ENCODE results near the gene KLK13.

The KLK13 gene

DNA sequence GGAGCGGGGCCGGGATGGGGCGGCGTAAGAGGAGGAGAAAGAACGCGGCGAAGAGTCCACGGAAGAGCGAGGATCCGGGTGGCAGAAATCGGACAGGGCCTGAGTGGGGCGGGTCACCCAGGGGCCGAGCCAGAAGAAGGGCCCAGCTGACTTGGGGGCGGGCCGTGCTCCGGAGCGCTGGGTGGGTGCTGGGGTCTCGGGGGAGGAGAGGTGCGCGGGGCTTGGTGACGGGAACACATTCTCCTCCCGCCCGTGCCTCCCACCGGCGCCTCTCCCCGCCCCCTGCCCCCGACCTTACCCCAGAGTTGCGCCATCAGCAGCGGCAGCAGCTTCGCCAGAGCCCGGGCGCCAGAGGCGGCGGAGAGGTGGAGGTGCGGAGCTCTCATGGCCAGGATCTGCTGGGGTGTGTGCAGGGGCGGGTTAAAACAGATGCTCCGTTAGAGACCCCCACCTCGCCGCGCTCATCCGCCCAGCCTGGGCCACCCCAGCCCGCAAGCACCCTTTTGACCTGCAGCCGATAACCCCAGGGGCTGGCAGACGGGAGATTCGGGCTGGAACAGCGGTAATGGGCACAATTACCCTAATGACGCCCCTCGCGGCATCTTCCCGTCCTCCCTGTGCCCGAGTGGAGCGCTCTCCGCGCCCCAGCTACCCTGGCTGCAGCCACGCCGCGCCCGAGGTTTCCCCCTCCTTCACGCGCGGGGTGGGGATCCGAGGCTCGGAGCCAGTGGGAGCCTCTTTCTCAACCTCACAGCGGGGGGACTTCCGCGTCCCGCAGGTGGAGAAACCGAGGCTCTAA is 45.9 kb downstream of the KLK13 start:
- DNase-seq = no peak

DNA sequence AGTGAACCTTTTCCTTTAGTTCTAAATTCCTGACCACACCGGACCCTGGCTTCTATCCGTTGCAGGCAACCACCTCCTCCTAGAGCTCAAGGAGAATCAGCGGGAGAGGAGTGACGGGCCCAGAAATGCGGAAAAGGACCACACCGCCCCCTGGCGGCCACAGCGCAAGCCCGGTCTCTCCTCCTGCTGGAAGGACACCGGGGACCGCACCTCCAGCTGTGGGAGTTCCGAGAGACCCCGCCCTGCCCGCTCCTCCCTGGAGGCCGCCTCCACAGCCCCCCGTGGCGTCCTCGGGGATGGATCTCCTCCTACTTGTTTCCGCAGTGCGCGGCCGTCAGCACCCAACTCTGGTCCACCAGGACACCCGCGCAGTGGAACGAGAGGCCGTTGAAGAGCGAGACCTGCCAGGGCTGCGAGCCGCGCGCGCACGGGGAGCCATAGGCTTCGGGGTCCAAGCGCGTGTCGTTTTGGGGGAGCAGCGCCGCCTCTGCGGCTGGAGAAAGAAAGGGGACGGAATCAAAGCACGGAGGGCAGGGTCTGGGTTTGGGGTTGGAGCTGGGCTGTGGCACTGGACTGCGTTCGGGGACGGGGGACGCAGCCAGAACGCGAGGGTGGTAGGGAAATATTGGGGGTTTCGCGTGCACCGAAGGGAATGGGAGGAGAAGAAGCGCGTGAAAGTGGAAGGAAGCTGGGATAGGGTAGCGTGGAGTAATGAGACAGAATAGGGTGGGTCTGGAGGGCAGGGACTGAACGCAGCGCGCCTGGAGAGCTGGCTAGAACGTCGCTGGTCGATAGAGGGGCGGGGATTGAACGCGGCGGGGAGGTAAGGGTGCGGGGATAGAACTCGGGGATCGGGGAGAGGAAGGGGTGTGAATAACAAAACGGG is 47.9 kb downstream of the KLK13 start:
- DNase-seq = peak; percentile 62

DNA sequence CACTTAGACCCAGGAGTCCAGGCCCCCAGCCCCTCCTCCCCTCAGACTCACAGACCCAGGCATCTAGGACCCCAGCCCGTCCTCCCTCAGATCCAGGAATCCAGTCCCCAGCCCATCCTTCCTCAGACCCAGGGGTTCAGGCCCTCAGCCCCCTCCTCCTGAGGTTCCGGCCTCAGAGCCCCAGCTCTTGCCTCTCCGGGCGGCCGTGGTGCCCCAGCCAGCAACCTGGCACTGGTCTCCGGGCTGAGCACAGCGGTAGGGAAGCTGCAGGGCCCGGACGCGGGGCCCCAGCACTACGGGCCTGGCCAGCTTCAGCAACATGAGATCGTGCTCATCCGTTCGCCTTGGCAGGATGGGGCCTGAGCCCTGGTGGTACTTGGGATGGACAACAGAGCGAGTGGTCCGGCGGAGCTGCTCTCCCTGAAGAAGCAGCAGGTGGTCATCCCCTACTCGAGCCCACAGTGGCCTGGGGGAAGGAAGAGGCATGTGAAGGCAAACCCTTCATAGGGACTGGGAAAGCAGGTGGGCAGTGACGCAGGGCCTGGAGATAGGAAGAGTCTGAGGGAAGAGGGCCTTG is 49.1 kb downstream of the KLK13 start:
- no peak for DNase-seq

DNA sequence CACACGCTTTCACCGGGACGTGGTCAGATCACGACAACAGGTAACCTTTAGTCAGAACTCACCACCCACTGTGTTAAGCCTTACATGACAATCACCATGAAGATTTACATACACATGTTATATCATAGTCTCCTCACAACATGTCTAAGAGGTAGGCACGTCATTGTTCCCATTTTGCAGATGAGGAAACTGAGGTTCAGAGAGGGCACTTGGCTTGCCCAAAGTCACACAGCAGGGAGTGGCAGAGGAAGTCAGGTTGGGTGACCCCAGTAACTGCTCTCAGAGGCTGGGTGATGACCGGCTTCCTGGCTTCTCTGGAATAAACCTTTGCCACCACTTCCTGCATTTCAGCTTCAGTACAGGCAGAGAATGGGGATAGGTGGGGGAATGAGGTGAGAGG is 50.6 kb downstream of the KLK13 start:
- no peak for DNase-seq

DNA sequence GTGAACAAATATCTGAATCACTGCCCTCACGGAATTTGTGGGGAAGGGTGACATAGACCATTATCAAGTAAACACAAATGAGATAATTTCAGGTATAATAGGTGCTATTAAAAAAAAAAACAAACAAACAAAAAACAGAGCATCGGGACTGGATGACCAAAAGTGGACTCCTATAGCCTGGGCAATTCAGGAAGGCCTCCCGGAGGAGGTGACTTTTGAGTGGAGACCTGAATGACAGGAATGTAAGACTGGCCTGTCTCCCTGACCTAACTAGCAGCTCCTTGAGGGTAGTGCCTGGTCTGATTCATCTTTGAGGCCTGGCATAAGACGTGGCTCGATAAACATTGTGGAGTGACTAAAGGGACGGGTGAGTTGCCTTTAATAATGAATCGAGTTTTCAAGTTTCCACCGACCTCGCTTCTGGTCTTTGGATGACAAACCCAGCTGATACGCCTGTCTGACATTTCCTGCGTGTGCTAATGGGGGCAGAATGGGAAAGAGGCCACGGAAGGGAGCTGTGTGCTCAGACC is 52.2 kb downstream of the KLK13 start:
- DNase-seq = no peak

DNA sequence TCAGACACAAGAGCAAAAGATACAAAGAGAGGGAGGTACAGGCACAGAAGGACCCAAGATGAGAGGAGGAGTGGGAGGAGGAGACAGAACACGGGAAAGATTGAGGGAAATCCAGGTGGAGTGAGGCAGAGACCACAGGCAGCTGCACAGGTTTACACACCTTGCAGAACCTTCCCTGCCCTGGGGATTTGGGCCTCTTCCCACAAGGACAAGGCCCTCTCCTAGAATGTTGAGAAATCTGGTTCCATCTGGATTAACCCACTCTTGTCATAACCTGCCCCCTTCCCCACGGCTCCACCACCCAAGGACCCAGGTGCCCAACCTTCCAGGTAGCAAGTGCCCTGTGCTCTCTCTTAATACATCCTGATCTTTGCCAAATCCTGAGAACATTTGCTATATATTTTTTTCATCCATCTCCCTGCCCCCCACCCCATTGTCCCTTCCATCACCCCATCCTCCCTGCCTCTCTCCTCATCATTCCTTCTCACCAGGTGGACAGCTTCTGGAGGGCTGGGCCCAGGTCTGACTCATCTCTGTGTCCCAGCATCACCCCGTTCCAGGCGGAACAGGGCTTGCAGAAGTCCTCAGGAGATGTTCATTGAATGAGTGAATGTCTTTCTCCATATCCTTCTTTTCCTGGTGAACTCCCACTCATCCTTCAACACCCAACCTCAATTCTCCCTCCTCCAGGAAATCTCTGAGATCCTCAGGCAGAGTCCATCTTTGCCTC is 54.7 kb downstream of the KLK13 start:
- no peak for DNase-seq

DNA sequence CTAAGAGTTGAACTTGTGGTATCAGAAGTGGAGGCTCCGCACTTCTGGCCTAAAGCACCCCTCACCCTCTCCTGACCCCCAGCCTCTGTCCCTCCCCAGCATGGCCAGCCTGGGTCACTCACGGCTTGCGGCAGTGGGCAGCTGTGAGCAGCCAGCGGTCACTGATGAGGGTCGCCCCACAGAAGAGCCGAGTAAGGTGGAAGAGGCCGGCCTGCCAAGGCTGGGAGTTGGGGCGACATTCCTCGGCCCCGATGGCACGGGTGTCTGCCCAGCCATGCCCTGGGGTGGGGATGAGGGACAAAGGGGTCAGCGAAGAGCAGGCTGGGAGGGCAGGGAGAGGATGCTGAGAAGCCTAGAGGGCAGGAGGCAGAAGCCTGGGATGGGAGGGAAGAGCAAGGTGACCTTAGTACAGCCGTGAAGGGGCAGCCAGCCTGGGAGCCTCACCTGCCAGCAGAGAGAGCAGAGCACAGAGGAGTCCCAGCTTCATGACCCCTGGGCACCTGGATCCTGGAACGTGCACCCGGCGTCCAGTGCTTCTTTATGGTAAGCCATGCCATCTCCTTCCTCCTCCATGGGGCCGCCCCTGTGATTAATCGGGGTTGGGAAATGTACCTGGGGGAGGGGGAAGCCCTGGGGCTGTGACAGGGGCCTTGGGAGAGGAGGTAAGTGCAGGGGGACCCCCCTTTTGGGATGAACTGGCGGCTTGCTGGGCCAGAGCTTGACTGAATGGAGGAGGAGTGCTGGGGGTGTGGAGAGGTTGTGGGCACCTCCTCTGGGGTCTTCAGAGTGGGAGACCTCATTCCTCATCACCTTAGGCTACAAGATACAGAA is 55.6 kb downstream of the KLK13 start:
- DNase-seq = no peak

DNA sequence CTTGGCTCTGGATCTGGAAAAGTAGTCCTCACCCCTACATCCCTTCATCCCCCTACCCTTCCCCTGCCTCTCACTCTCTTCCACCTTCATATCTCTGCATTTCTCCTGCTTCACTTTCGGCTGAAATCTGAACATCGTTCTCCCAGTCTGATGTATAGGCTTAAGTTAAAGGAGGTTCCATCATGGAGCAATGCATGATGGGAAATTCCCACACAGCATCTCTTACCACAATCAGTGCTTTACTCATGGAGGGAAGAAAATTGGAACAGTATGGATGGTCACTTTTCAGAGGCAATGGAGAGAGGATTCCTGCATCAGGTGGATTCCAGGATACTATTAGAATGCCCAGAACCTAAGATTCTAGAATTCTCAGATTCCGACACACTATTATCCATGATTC is 57.4 kb downstream of the KLK13 start:
- DNase-seq = no peak

DNA sequence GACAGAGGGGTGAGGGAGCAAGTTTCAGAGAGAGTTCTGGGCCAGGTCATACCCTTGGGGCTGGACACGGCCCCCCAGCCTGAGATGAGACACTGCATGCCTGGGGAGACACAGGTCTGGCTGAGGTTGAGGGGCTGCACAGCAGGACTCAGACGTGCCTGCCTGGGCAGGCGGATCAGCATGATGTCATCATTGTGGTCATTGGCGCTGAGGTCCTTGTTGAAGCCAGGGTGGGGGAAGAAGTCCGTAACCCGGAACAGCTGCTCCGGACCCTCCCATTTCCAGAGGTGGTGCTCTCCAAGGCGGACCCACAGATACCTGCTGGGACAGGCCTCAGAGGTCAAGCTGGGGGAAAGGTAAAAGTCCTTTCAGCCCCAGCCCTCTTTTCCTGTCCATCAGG is 58.5 kb downstream of the KLK13 start:
- DNase-seq = no peak

Data from NCI-H1105 treated with DMSO at 0.1 percent for 48 hours (cell line).